A673 (cell line): ENCODE measurements around the gene KCNQ2.

Experiments used
- EZH2 ChIP-seq: fragments of 200-600 bp; sonication (generic); IDR thresholded peaks from 2 replicates; pipeline ENCODE4 v1.6.1; 2017; ENCODE audit warnings: borderline replicate concordance, low read depth, mild to moderate bottlenecking, mixed read lengths, antibody characterized with exemption, low read length; ENCODE audit not compliant: poor library complexity, severe bottlenecking
- TF ChIP-seq, protein P1 (sequence below): fragments of 300-800, 200-600 bp; sonication (generic); conservative IDR thresholded peaks from 2 replicates; pipeline ENCODE4 v1.5.1; 2017; ENCODE audit warnings: low read depth, mild to moderate bottlenecking, antibody characterized with exemption, low read length, moderate library complexity, mixed read lengths

DNA sequence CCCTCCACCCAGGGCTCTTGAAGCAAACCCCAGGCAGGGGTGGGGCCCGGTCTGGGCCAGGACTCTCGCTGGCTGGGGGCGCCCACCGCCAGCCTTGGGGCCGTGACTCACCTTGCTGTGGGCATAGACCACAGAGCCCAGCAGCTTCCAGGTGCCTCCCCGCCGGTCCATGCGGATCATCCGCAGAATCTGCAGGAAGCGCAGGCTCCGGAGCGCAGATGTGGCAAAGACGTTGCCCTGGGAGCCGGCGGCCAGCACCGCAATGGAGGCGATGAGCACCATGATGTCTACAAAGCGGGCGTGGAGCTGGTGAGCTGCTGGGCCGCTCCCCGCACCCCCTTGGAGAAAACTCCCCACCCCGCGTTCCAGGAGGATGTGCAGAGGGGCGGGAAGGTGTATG lies 27.9 kb downstream of the KCNQ2 start:
- TF ChIP-seq, protein P1, sequence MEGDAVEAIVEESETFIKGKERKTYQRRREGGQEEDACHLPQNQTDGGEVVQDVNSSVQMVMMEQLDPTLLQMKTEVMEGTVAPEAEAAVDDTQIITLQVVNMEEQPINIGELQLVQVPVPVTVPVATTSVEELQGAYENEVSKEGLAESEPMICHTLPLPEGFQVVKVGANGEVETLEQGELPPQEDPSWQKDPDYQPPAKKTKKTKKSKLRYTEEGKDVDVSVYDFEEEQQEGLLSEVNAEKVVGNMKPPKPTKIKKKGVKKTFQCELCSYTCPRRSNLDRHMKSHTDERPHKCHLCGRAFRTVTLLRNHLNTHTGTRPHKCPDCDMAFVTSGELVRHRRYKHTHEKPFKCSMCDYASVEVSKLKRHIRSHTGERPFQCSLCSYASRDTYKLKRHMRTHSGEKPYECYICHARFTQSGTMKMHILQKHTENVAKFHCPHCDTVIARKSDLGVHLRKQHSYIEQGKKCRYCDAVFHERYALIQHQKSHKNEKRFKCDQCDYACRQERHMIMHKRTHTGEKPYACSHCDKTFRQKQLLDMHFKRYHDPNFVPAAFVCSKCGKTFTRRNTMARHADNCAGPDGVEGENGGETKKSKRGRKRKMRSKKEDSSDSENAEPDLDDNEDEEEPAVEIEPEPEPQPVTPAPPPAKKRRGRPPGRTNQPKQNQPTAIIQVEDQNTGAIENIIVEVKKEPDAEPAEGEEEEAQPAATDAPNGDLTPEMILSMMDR = no peak
- TF ChIP-seq EZH2 = no peak
